Activated T-helper 17 cell treated with anti-CD3 and anti-CD28 coated beads, Interleukin-2, amount 50 U/mL, for 72 hours (primary cell): Measurements from ENCODE around the gene CRY2. TPM values are rescaled to one million over a fixed set of nuclear protein-coding genes. Genes with fewer than 3 reads are reported as not detected.

ENCODE experiments used
- ATAC-seq: fragments of 150-1000 bp; cut with Tn5 transposase; replicated peaks from 2 replicates; pipeline ENCODE4 v1.10.0; 2021; ENCODE audit warnings: mild to moderate bottlenecking, moderate library complexity
- H3K27ac Mint-ChIP-seq: one replicate; pipeline ENCODE4 v1.8.0; 2022; ENCODE audit warnings: mixed read lengths
- H3K27me3 Mint-ChIP-seq: one replicate; pipeline ENCODE4 v1.8.0; 2022; ENCODE audit warnings: mixed read lengths
- H3K36me3 Mint-ChIP-seq: one replicate; pipeline ENCODE4 v1.8.0; 2022; ENCODE audit warnings: low read depth, mild to moderate bottlenecking, mixed read lengths
- H3K4me1 Mint-ChIP-seq: one replicate; pipeline ENCODE4 v1.8.0; 2022; ENCODE audit warnings: mixed read lengths
- H3K4me3 Mint-ChIP-seq: one replicate; pipeline ENCODE4 v1.8.0; 2022; ENCODE audit warnings: mild to moderate bottlenecking, mixed read lengths
- H3K9me3 Mint-ChIP-seq: one replicate; pipeline ENCODE4 v1.8.0; 2022; ENCODE audit warnings: mixed read lengths
- total RNA-seq, 2 donors: library from RNA; stranded (reverse); gene quantifications; one replicate each; pipeline ENCODE4 v1.2.3, GENCODE V29; 2022

CRY2 gene
- total RNA-seq, 2 donors from 2014 or later, result 12.3 to 25.4 TPM

DNA sequence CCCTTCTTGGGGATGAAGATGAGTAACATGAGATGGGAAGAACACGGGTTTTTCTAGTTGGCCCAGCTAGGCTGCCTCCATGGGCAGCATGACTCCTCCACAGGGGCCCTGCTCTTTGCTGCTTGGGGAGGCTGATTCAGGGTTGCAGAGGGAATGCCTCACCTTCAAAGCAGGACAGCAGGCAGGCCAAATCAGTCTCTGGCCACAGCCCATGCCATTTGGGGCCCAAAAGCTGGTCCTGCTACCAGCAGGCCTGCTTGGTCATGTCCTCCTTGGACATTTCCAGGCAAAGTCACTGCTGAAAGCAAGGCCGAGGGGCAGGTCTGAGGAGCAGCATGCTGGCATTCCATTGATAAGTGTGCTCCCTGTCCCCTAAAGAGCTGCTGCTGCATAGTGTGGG, 24.4 kb downstream of the CRY2 start:
- no peaks in the 10 kb centered on the region for H3K9me3 Mint-ChIP-seq
- no peak for ATAC-seq
- H3K27me3 Mint-ChIP-seq, result no peaks in the 10 kb centered on the region
- H3K36me3 Mint-ChIP-seq, result peaks cover 90% of the 10 kb centered on the region
- H3K27ac Mint-ChIP-seq, result no peak overlapping the region
- H3K4me1 Mint-ChIP-seq, result no peaks in the 10 kb centered on the region
- no peak overlapping the region for H3K4me3 Mint-ChIP-seq

DNA sequence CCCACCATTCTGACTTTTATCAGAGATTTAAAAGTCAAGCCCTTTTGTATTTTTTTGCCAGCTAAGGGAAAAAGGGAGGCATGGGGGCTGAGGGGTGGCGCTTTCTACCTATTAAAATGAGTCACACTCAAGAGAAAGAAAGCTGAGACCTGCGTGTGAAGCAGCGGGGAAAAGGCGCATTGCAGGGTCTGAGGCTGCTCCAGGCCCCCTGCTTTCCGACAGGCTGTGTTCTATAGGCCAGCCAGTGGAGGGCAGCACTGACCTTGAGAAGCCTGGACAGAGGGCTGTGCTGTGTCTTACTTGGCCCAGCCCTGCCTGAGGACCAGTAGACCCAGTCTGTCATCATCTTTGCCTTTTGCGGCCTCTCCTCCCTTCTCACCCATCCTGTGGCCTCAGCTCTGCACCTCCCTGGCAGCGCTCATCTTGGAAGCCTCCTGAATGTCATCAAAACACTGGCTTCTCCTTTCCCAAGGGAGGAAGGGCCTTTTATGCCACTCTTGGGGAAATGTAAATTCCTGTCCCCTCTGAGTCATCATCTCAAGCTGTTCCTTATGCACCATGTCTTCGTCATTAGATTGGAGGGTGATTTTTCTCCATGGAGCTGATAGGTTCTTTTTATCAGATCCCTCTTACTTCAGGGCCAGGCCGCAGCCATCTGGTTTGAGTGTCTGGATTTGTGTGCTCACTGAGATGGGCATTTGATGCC, 25.5 kb downstream of the CRY2 start:
- Mint-ChIP-seq H3K4me1 (no peaks in the 10 kb centered on the region), H3K36me3 (peaks cover 90% of the 10 kb centered on the region), H3K27ac (no peak overlapping the region), H3K9me3 (no peaks in the 10 kb centered on the region), H3K4me3 (no peak overlapping the region), H3K27me3 (no peaks in the 10 kb centered on the region)
- ATAC-seq, result peak; percentile 70

DNA sequence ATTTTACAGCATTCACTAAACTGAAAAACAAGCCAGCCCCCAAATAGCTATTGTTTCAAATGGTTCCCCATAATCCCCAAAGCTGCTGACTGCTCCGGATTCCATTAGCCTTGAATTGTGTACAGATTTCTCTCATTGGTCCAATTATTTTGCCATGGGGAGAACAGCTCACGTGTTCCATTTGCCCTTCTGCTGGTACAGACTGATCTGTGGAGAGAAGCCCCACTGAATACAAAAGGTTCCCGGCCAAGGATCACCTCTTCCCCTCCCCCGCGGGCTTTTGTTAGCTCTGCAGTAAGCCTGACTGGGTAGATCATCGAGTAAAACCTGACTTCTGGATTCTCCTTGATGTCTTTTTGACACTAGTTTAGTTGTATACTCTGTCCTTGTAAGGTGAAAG, 29.1 kb downstream of the CRY2 start:
- ATAC-seq, result no peak
- Mint-ChIP-seq H3K4me1 (no peaks in the 10 kb centered on the region), H3K4me3 (no peak overlapping the region), H3K9me3 (no peaks in the 10 kb centered on the region), H3K36me3 (peaks cover 88% of the 10 kb centered on the region), H3K27ac (no peak overlapping the region), H3K27me3 (no peaks in the 10 kb centered on the region)

DNA sequence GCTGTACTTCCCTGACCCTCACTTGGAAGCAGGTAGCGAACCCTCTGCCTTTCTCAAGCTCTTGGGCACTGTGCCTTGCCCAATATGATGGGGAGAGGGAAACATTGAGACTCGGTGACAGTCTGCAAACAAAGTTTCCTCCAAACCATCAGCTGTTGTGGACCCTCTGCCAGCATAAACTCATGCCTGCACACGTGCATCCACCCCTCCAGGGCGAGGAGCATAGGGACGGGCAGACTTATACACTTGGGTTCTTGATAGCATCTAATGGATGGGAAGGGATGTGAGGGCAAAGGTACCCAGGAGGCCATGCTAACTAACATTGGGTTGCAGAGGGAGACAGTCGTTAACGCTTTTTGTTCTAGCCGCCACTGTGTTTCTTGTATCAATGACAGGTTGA, 29.9 kb downstream of the CRY2 start:
- Mint-ChIP-seq H3K4me3 (no peak overlapping the region), H3K9me3 (no peaks in the 10 kb centered on the region), H3K4me1 (no peaks in the 10 kb centered on the region), H3K27ac (no peak overlapping the region), H3K27me3 (no peaks in the 10 kb centered on the region), H3K36me3 (peaks cover 80% of the 10 kb centered on the region)
- ATAC-seq, result no peak

DNA sequence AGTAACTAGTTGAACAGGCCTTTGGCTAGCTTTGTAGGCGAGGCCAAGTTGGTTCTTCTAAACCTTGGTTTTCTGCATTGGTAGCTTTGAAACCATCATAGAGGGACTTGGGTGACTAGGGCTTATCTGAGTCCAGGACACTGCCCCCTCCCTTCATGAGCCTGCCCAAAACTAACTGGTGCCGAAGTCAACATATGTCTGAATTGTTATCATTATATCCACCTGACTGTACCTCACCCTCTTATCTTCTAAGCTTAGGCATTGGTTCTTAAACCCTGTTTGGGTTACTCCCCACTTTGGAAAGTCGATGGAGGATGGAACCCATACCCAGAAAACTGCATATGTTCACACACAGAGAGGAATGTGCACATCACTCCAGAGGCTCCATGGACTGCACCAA, 30.6 kb downstream of the CRY2 start:
- H3K9me3 Mint-ChIP-seq, result no peaks in the 10 kb centered on the region
- no peak overlapping the region for H3K27ac Mint-ChIP-seq
- no peak overlapping the region for H3K4me3 Mint-ChIP-seq
- peaks cover 73% of the 10 kb centered on the region for H3K36me3 Mint-ChIP-seq
- H3K4me1 Mint-ChIP-seq, result no peaks in the 10 kb centered on the region
- no peaks in the 10 kb centered on the region for H3K27me3 Mint-ChIP-seq
- ATAC-seq, result no peak

DNA sequence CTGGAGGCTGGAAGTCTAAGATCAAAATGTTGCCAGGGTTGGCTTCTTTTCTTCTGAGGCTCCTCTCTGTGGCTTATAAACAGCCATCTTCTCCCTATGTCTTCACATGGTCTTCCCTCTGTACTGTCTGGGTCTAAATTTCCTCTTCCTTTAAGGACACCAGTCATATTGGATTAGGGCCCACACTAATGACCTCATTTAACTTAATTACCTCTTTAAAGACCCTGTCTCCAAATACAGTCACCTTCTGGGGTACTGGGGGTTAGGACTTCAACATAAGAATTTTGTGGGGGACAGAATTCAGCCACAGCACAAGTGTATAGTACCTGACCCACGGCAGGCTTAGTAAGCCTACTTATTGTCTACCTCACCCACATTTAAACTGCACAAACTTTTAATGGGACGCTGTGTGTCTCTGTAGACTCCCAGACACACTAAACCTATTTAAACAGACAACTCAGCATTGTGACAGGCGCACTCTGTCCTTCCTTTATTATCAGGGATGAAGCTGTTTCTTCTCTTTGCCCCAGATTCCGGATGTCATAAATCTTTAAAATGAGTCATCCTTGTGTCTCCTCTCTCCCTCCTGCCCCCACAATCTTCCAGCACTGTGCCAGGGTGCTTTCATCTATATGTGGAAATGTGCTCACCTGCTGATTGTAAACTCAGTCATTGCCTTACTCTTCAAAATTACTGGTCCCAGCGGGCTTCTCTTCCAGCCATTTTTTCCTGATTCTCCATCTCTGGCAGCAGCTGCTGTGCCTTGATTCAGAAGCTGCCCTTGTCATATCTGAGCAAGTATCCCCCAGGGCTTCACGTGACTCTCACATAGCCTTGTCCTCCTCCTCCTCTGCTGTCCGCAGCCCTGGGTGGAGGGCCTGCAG, 32.8 kb downstream of the CRY2 start:
- peak overlapping the region; percentile 26 for H3K27ac Mint-ChIP-seq
- no peaks in the 10 kb centered on the region for H3K4me1 Mint-ChIP-seq
- H3K9me3 Mint-ChIP-seq, result no peaks in the 10 kb centered on the region
- no peaks in the 10 kb centered on the region for H3K27me3 Mint-ChIP-seq
- no peak for ATAC-seq
- peaks cover 57% of the 10 kb centered on the region for H3K36me3 Mint-ChIP-seq
- H3K4me3 Mint-ChIP-seq, result no peak overlapping the region

DNA sequence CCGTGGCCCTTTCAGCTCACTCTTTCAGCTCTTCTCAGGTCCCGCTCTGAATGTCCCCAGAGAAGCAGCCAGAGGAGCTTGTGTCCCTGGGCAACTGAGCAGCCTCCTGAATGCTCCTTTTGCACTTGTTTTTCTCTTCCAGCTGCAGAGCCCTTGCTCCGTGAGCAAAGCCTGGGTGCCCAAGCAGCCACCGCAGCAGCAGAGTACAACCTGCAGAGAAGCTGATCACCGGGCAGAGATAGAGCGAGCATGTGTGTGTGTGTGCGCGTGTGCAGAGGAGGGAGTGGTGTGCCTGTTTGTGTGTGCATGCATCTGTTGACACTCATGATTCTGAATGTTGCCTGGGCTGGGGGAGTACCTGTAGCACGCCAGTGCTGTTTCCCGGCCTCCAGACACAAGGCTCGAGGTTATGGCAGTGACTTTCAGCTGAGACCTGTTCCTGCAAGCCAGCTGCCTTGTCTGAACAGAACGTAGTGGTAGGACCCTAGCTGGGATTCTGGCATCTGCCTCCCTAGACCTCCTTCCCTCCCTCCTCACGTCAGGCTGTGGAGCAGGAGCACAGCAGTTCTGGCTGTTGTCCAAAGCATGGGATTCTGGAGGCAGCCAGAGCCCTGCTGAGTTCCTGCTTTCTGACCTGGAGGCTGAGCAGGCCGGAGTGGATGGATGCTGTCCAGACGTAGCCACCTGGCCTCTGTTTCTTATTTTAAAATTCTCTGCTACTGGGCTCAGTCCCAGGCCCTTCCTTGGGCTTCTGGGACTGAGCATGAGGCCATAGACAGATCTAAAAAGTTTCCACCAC, 33.7 kb downstream of the CRY2 start:
- Mint-ChIP-seq H3K9me3 (no peaks in the 10 kb centered on the region), H3K27me3 (no peaks in the 10 kb centered on the region), H3K27ac (no peak overlapping the region), H3K36me3 (peaks cover 49% of the 10 kb centered on the region), H3K4me3 (no peak overlapping the region), H3K4me1 (no peaks in the 10 kb centered on the region)
- ATAC-seq, result no peak

DNA sequence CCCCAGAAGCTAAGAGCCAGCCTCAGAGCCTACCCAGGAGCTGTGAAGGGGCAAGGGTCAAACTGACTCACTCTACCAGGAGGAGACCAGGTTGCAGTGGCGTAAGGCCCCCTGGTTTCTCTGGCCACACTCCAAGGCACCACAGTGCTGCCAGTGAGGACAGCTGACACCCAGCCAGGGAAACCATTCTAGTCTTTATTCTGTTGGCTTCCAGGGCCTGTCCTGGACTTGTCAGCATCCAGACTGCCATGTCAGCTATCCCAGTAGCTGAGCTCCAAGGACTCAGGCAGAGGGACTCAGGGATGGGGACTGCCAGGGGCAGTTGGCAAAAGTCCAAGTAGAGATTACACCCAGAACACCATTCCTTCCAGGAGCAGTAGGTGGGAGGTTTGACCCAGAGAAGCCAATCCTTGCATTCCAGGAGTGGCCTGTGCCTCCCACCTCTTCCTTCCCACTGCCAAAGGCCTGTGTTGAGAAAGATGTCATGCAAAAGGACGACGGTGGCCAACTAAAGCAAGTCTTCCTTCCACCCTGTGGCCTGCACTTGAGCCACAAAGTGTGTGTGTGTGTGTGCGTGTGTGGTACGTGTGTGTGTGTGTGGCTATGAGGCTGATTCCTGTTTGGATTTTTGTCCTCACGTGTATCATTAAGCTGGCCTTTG, 34.6 kb downstream of the CRY2 start:
- no peak overlapping the region for H3K27ac Mint-ChIP-seq
- H3K4me1 Mint-ChIP-seq, result no peaks in the 10 kb centered on the region

DNA sequence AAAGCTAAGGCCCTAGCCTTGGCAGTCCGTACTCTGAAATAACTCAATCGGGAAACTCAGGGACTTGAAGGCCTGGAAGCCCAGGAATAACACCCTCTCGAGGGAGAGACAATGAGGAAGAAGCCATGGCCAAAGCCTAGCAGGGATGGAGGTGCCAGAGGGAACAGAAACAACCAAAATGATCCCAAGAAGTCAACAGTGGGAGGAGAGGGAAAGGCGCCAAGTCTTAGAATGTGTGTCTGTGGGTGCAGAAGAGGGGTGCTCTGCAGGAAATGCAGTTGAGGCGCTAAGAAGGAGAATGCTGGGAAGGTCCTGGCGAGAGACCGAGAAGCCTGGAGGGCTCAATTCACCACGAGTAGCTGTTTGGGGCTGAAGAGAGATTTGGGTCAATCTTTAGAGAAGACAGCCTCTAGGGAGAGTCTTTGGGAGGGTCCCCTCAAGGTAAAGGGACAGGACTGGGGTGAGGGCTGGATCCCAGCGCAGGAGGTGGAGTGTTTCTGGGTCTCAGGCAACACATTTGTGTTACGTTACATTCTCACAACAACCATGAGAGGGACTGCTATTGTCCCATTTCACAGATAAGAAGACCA, 37.4 kb downstream of the CRY2 start:
- H3K4me1 Mint-ChIP-seq, result no peaks in the 10 kb centered on the region
- H3K27me3 Mint-ChIP-seq, result no peaks in the 10 kb centered on the region
- H3K9me3 Mint-ChIP-seq, result no peaks in the 10 kb centered on the region
- no peak for ATAC-seq
- no peak overlapping the region for H3K27ac Mint-ChIP-seq
- peaks cover 15% of the 10 kb centered on the region for H3K36me3 Mint-ChIP-seq
- H3K4me3 Mint-ChIP-seq, result peak overlapping the region; percentile 58

More for the DNA sequence above, 34.6 kb downstream of the CRY2 start:
- peaks cover 41% of the 10 kb centered on the region for H3K36me3 Mint-ChIP-seq
- no peaks in the 10 kb centered on the region for H3K9me3 Mint-ChIP-seq
- H3K4me3 Mint-ChIP-seq, result no peak overlapping the region
- no peak for ATAC-seq
- H3K27me3 Mint-ChIP-seq, result no peaks in the 10 kb centered on the region

DNA sequence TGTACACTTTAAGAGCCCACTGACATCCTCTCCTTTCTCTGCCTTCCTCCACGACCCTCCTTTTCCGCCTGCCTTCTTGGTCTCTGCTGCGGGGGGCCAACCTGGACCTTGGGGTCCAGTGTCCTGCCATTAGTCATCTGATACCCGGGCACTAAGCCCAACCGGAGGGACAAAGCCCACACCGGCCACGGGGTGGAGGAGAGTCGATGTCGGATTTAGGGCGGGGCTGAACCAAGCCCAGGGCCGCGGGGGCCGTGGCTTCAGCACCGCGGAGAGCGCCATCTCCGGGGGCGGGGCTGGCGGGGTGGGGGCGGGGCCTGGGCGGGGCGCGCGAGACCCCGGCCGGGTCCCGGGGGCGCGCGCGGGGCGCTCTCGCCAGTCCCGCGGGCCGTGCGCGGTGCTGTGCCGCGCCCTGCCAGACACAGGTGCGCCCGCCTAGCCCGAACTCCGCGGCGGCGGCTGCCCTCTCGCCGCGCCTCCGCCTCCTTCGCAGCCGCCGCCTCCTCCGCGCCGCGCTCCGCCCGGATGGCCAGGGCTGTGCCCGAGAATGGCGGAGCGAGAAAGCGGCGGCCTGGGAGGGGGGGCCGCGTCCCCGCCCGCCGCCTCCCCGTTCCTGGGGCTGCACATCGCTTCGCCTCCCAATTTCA, 38.1 kb downstream of the CRY2 start, which contains the start of gene MAPK8IP1:
MAPK8IP1 (plus strand) TSS at position 378 of the 647 bp plus-strand sequence; CDS start at position 548, 170 bp downstream.
- Mint-ChIP-seq H3K27ac (no peak within 1 kb of the TSS), H3K4me1 (no peaks in the 10 kb centered on the region), H3K27me3 (peaks cover 2% of the 10 kb centered on the region), H3K9me3 (no peaks in the 10 kb centered on the region), H3K36me3 (peaks cover 8% of the 10 kb centered on the region), H3K4me3 (peak within 1 kb of the TSS; percentile 58)
- ATAC-seq, result peak; percentile 78

DNA sequence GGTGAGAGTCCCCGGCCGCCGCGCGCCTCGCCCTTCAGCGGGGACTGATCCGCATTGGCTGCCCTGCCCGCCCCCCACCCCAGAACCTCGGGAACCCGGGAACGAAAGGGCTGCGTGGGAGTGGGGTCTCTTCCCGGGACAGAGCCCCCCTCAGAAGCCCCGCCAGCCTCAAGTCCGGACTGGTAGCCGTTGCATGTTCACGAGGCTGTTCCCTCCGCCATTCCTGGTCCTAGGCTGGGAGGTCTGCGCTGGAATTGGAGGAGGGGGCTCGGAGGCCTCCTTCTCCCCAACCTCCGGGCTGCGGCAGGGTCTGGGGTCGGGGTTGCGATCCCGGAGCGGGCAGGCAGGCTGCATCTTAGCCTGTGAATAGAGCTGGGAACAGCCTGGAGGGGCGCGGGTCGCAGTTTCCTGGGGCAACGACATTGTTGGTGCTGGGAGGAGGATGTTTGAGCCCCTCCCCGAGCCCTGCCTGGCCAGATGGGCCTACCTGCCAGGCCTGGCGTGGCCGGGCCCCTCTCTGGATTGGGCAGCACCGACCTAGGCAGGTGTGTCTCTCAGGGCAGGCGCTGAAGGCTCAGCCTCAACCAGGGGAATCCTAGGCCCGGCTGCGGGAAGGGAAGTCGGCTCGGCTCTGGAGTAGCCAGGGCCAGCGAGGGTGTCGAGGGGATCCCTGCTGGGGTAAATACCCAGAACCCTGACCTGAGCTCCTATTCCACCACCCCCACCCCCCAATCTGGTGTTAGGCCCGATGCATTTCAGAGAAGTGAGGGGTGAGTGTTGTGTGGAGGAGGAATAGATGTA, 38.8 kb downstream of the CRY2 start:
- Mint-ChIP-seq H3K4me1 (no peaks in the 10 kb centered on the region), H3K36me3 (peaks cover under 1% of the 10 kb centered on the region), H3K27me3 (peaks cover 4% of the 10 kb centered on the region), H3K27ac (no peak overlapping the region), H3K4me3 (peak overlapping the region; percentile 9), H3K9me3 (no peaks in the 10 kb centered on the region)
- no peak for ATAC-seq

DNA sequence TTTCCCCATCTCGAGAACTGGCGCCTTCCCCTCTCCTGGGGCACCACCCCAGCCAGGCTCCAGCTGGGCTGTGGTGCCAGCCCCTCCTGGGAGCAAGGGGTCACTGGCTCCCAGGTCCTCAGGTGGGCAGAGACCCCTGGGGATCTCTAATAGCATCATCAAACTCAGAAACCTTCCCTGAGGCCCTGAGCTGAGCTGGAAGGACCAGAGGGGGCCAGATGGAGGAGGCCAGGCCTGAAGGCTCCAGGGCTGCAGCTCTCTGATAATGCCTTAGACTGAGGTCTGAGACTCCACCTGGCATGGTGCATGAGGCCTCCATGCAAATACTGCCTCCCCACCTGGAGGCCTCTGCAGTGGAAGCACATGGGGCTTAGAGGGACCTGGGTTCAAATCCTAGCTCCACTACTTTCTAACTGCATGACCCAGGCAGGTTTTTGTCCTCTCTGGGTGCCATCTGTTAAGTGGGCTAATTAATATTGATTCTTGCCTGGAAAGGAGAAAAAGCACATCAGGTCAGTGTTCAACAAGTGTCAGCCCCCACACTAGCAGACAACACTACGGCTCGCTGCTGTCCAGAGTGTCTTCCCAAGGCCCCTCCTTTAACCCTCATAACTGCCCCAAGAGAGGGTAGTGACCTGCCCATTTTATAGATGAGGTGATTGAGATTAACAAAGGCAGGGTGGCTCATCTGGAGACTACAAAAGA, 39.7 kb downstream of the CRY2 start:
- no peak for ATAC-seq
- Mint-ChIP-seq H3K9me3 (no peaks in the 10 kb centered on the region), H3K27ac (no peak overlapping the region), H3K27me3 (peaks cover 4% of the 10 kb centered on the region), H3K36me3 (no peaks in the 10 kb centered on the region), H3K4me1 (no peaks in the 10 kb centered on the region), H3K4me3 (peak overlapping the region; percentile 9)
